Smooth muscle cell of the brain vasculature (primary cell): Measurements from ENCODE around the gene AARS2.

Source experiments
- DNase-seq: peaks from one replicate; pipeline ENCODE4 v3.0.0-alpha.2; 2012; ENCODE audit warnings: low read depth, low spot score

AARS2 gene

DNA sequence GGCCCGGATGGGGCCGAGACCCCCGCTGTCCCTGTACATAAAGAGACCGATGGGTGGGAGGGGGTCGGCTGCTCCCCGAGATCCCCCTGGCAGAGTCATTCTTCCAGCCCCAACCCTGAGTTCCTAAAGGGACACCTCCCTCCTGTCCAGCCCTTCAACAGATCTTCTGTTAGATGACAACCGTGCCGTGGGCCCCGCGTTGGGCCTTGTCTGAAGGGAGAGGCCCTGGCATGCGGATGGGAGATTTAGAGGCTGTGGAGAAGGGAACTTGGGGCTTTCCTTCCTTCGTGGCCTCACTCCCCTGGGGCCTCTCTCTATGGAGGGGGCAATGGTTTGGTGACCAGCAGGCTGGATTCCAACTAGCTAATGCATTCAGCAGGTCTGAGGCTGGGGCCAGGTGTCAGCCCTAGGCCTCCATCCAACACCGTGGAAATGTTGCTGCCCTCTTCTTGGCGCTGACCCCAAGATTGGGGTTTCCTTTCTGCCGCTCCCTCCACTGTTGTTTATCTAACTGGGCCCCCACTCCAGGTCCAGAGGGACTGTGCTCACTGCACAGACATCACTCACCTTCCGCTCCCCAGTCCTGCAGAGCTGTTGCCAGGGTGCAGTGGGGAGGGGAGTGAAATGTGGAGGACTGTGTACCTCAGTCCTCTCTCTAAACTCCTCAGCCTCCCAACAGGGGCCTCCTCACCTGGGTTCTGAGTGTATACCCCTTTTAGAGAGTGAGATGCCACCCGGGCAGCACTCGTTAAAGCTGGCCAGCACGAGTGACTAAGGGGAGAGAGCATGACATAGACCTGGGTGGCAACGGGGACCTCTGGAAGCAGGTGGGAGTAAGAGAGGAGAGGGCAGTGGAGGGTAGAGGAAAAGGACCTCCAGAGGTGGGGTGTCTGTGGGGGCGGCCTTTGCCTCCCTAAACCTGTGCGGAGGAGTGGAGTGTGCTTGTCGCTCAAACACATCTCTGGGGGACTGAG, 36.2 kb downstream of the AARS2 start:
- DNase-seq = no peak

DNA sequence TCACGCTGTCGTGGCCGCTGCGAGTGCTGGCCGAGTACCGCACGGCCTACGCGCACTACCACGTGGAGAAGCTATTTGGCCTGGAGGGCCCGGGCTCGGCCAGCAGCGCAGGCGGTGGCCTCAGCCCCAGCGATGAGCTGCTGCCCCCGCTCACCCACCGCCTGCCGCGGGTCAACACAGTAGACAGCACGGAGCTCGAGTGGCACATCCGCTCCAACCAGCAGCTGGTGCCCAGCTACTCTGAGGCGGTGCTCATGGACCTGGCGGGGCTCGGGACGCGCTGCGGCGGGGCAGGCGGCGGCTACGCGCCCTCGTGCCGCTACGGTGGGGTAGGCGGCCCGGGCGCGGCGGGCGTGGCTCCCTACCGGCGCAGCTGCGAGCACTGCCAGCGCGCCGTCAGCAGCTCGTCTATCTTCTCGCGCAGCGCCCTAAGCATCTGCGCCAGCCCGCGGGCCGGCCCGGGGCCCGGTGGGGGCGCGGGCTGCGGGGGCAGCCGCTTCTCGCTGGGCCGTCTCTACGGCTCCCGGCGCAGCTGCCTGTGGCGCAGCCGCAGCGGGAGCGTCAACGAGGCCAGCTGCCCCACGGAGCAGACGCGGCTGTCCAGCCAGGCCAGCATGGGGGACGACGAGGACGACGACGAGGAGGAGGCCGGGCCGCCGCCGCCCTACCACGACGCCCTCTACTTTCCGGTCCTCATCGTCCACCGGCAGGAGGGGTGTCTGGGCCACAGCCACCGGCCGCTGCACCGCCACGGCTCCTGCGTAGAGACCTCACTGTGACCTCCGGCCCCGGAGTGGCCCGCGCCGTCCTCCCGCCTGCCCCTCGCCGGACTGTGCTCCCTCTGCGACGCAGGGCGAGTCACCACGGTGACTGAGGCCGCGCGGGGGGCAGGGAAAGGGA, 37.1 kb downstream of the AARS2 start:
- DNase-seq = no peak

DNA sequence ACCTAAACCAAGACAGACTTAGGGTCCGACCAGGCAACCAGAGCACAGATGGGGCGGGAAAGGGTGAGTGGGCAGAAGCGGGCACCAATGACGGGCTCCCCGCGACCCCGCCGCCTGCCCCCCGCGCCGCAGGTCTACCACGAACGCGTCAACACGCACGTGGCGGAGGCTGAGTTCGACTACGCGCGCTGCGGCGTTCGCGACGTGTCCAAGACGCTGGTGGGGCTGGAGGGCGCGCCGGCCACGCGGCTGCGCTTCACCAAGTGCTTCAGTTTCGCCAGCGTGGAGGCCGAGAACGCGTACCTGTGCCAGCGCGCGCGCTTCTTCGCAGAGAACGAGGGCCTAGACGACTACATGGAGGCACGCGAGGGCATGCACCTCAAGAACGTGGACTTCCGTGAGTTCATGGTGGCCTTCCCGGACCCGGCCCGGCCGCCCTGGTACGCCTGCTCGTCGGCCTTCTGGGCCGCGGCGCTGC, 37.8 kb downstream of the AARS2 start:
- no peak for DNase-seq

DNA sequence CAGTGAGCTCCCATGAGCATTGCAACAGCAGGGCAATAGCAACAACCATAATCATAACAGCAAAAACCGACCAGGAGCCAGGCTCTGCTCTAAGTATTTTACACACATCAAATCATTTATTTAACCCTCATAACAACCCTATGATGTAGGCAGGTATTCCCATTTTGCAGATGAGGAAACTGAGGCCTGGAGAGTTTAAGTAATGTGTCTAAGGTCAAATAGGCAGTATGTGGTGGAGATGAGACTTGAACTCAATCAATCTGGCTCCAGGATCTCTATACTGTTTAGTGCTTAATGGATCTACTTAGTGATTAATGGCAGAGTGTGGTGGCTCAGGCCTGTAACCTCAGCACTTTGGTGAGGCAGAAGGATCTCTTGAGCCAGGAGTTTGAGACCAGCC, 39.5 kb downstream of the AARS2 start:
- no peak for DNase-seq

DNA sequence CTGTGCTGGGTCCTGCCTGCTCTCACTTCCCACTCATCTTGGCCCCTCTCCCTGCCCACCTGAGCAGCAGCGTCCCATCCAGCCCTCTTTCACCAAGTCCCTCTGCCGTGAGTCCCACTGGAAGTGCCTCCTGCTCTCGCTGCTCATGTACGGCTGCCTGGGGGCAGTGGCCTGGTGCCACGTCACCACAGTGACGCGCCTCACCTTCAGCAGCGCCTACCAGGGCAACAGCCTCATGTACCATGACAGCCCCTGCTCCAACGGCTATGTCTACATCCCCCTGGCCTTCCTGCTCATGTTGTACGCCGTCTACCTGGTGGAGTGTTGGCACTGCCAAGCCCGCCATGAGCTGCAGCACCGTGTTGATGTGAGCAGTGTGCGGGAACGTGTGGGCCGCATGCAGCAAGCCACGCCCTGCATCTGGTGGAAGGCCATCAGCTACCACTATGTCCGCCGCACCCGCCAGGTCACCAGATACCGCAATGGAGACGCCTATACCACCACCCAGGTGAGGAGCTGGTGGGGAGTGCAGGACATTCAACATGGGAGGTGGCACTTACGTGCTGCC, 40.1 kb downstream of the AARS2 start:
- no peak for DNase-seq

DNA sequence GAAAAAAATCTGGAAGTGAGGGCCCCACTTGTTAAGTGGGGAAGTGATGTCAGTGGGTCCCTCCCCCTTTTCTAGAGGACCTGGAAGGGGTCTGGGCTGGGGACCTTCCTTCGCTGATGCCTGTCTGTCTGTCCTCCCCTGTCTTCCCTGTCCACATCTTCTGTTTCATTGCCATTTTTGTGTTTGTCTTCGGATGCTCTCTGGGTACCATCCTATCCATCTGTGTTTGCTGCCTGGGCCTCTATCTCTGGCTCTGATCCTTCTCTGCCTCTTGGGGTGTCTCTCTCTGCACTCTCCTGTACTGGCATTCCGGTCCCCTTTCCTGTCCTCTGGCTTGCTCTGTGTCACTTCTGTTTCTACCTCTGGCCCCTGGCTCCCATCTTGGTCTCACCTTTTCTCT, 40.6 kb downstream of the AARS2 start:
- no peak for DNase-seq

DNA sequence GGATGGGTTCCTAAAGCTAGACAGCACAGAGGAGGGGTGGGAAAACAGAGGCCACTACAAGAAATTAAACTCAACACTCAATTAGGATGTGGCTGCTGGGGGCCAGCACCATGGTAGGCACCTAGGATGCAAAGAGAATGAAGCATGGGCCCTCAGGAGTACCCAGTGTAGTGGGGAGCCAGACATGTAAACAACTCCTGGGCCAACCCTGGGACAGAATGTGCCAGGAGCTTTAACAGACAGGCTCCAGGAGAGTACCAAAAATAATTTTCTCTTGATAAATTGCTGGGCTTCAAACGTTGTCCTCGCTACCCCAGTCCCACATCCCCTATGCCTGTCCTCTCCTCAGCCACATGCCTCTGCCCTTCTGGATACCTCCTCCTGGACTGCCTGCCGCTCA, 41.2 kb downstream of the AARS2 start:
- DNase-seq = no peak

DNA sequence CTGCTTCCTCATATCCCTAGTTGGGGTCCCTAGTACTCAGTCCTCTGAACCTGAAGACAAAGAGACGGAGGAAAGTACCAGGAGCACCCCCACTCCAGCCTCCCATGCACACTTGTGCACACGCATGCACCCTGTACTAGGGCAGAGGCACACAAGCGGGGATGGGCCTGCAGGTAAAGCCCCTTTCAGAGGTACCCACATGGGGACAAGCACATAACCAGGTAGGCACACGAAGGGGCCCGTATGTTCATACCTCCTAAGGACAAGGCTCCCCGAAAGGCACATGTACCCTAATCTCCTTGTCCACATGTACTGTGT, 41.8 kb downstream of the AARS2 start:
- no peak for DNase-seq

DNA sequence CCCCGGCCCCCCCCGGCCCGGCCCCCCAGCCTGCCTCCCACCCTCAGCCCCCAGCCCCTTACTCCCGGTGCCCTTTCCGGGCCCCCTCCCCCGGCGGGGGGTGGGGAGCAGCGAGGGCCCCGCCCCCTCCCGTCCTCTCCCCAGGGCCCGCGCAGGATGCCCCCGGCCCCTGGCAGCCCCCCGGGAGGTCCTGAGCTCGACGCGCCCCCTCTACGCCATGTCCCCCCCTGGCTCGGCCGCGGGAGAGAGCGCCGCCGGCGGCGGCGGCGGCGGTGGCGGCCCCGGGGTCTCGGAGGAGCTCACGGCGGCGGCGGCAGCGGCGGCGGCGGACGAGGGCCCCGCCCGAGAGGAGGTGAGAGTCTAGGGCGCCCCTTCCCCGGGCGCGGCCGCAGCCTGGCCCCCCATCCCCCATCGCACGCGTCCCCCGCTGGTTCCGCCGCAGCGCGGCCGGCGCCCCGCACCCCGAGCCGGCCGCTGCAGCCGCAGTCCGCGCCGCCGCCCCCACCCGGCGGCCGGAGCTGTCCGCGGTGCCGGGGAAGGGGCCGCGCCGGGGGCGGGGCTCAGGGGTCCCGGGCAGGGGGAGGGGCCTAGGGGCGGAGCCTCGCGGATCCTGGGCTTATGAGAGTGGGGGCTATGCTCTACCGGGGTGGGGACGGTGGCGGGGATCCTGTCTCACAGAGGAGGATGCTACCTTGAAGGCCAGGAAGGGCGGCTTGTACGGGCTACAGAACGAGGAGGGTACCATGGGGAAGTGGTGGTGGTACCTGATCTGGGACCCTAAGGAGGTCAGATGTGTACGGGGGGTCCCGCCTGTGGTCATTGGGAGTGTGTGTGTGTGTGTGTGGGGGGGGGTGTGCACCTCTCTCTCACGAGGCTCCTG, 42.4 kb downstream of the AARS2 start:
- DNase-seq = no peak

DNA sequence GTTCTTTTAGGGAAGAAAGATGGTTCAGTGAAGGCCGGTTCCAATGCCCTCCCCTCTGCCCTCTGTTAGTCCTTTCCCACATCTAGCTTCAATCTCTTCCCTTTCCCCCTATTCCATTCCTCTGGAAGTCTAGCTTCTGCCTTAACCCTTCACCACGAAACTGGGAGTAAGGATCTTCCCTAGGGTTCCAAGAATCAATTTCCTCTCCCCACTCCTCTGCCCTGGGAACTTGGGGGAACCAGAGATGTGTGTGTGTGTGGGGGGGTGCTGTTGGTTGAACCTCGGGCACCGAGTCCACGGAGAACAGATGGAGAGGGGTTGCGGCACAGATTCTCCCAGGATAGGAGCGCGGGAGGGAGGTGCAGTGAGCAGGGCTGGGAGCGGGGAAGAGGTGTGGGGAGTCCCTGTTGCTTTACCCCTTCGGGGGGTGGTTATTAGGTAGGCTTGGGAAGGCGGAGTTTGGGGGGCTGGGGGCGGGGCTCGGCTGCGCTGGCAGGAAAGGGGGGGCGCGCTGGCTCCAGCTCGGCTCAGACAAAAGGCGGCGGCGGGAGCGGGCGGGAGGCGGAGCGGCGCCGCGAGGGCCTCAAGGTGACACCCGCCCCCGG, 43.1 kb downstream of the AARS2 start, which contains the start of gene TMEM151B:
Gene TMEM151B, plus strand, starts transcription at position 530 of the 605 bp plus-strand sequence. CDS start 293 bp downstream, outside the sequence.
- DNase-seq = no peak

DNA sequence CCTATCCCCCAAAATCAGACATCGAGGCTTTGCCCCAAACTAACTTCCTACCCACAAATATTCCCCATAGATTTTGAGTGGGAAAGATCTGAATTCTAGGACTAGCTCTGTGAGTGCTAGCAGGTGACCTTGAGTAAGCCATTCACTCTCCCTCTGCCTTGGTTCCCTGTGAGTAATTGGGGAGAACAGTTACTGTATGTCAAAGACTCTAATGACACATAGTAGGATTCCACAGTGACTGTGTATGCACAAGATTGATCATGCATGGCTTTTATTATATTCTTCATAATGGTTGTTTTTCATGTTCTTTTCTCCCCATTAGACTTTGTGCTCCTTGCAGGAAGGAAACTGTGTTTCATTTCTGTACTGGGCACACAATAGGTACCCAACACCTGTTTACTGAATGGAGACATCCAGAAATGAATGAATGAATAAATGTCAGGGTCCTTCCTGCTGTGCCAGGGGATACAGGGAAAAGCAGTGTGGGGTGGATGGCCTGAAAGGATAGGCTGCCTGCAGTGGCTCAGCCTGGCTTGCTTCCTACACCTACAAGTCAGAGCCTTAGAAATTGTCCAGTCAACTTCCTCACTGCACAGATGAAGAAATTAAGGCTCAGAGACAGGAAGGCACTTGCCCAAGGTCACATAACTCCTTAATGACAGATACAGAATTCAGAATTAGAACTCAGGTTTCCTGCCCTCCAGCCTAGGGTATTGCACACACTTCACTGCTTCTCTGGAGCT, 43.8 kb downstream of the AARS2 start:
- DNase-seq = no peak

DNA sequence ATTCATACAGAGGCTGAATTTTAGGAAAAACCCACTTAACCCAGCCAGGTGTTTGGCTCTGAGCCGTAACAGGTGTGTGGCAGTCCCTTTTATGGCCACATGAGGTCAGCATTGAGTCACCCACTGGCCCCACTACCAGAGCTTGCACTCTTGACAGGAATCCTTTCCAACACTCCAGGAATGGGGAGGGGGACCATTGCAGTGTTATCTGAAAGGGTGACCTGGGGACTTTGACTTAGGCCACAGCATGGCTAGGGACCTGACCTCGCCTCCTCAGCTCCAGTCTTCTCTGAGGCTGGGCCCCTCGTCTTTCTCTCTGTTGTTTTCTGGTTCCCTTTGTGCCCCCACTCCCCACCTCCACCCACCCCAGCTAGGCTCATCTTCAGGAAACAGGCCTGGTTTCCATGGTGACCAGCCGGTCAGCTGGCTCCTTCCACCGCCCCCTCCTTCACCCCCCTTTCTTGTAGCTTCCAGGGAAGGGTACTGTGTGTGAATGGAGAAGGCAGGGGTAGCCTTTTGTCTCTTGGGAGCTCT, 45.0 kb downstream of the AARS2 start:
- no peak for DNase-seq

DNA sequence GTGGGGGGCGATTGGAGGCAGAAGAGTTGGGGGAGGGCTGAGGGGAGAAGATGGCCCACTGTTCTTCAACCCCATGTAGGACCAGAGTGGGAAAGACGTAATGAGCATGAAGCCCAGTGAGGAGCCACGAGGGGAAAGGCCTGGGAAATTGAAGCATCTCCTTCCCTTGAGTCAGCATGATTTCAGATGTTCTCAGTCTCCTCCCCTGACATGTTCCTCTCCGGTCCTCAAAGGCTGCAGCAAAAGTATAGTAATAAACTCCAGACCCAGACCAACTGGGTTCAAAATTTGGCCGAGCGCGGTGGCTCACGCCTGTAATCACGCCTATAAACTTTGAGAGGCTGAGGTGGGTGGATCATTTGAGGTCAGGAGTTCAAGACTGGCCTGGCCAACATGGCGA, 45.9 kb downstream of the AARS2 start:
- DNase-seq = no peak

DNA sequence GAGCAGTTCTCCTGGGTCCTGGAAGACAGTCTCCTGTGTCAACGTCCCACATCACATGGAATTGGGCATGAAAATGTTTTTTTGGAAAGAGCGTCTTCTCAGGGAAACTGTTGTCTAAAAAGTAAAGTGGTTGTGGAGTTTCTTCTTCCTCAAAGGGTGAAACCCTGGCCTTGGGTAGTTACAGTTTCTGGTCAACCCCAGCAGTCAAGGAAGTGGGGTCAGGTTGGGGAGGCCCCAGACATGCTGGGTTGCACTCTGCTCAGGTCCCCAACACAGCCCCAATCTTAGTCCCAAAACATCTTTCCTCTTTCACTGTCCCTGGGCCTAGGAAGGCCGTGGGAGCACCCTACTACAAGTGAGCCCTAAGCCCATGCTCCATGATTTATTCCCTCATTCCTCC, 46.8 kb downstream of the AARS2 start:
- DNase-seq = no peak

DNA sequence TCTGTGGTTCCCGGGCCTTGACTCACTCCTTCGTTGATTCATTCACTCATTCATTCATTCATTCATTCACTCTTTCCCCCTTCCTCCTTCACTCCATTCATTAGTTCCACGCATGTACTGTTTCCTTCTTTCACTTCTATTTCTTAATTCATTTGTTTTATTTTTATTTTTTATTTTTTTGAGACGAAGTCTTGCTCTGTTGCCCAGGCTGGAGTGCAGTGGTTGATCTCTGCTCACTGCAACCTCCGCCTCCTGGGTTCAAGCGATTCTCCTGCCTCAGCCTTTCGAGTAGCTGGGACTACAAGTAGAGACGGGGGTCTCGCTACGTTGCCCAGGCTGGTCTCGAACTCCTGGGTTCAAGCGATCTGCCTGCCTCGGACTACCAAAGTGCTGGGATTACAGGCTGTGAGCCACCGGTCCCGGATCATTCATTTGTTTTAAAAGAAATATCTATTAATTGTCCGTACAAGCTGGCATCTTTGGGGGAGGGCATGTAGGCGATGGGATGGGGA, 47.4 kb downstream of the AARS2 start:
- DNase-seq = no peak

DNA sequence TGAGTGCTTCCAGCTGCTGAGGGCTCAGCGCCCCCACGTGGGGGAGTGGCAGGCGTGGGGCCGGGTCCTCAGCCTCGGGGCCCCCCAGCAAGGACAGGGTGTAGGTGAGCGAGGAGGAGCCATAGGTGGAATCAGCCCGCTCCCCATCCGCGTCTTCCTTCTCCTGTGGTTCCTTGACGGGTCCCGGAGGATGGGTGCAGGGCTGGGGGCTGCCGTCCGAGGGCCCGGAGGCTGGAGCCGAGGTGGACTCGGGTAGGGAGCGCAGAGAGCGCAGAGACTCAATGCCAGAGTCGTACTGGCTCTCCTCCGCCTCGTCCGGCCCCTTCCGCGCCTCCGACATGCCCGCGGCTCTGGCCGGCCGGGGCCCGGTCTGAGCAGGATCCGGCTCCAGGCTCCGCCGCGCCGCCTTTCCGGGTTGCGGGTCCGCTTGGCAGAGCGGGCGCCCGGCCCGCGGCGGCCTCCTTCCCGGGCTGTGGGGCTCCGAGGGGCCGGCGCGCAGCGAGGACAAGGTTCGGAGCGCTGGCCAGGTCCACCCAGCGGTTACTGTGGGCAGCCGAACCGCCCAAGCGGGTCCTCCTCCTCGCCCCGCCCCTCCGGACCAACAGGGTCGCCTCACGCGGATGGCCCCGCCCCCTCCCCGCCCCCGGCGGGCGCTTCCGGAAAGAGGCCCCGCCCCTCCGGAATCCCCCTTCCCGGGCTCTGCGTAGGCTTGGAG, 48.0 kb downstream of the AARS2 start, which contains the start of gene NFKBIE:
Gene NFKBIE, minus strand, starts transcription at position 545 of the 715 bp plus-strand sequence. Its CDS starts 205 bp downstream, at position 340.
- no peak for DNase-seq

DNA sequence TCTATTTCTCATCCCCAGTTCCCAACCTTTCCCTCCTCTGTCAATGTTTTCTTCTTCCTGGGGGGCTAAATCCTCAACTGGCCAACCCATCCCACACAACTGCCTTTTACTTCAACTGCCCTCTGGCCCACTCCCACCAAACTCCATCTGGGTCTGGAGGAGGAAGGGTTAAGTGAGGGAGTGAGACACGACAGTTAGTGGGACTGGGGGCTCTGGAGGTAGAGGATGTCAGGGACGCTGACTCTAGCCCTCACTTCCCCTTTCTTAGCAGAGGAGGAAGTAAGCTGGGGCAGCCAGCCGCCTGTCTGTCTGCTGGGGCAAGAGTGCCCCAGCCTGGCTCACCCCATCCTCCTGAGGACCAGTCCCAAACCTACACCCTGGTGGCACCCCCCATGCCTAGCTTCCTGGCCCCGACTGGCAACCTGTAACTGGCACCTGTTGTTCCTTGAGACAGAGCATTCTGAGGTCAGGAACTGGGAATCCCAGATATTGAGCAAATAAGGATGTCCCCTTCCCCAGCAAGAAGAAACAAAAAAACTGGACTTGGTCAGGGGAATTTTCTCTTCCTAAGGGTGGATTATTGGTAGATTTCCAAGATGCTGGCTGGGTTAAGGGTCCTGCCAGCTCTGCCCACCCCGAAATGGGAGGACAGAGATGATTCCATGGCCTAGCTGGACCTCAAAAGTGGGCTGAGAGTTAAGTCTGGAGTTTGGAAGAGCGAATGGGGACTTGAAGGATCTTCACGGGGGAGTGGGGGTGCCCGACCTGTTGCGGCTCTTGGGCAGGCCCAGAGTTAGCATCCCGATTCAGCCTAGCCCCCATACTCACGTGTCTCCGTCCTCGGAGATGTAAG, 48.8 kb downstream of the AARS2 start:
- no peak for DNase-seq
